Adrenal gland (tissue), 19 donors: Measurements from ENCODE around the gene ELP1. TPM values are rescaled to one million over a fixed set of nuclear protein-coding genes. Genes with fewer than 3 reads are reported as not detected.

Experiments used
- DNase-seq, 7 donors: peaks; one replicate each; pipeline ENCODE4 v3.0.0-alpha.2; 2019 to 2020
- H3K27ac ChIP-seq, 5 donors: fragments of 200-600 bp; sonication (generic) in 4 of 5; 1 replicate in 3 of 5; 2 replicates in 2 of 5; pipeline versions ENCODE4 v1.5.1 to v1.8.0; 2016 to 2020; ENCODE audit warnings: mild to moderate bottlenecking in 1 of 5
- H3K27me3 ChIP-seq: fragments of 200-600 bp; 2 replicates; pipeline ENCODE4 v1.8.0; 2021
- H3K36me3 ChIP-seq, 2 donors: fragments of 200-600 bp; replicated peaks in 1 of 2; 1 replicate in 1 of 2; 2 replicates in 1 of 2; pipeline versions ENCODE4 v1.5.1 to v1.8.0; 2018 to 2022
- H3K4me1 ChIP-seq, 2 donors: fragments of 200-600 bp; replicated peaks in 1 of 2; 1 replicate in 1 of 2; 2 replicates in 1 of 2; pipeline versions ENCODE4 v1.5.1 to v1.8.0; 2018 to 2021
- H3K4me3 ChIP-seq, 4 donors: fragments of 200-600 bp; sonication (generic) in 3 of 4; one replicate each; pipeline ENCODE4 v1.5.1; 2016 to 2018
- H3K9me3 ChIP-seq, 3 donors: fragments of 200-600 bp; sonication (generic) in 1 of 3; replicated peaks in 1 of 3; 1 replicate in 2 of 3; 2 replicates in 1 of 3; pipeline versions ENCODE4 v1.5.1 to v1.8.0; 2016 to 2021
- CTCF ChIP-seq, 6 experiments: fragments of 450-650 bp in 4 of 6; fragments of 200-600 bp in 2 of 6; sonication (generic) in 1 of 6; IDR thresholded peaks; 1 replicate in 5 of 6; 2 replicates in 1 of 6; pipeline versions ENCODE4 v1.5.1 to v1.8.0; 2016 to 2021; ENCODE audit warnings: antibody characterized with exemption in 6 of 6, mild to moderate bottlenecking in 2 of 6, moderate library complexity in 1 of 6
- POLR2A ChIP-seq, 2 donors: fragments of 450-650 bp; IDR thresholded peaks; one replicate each; pipeline ENCODE4 v1.6.1; 2017; ENCODE audit warnings: antibody characterized with exemption in 2 of 2, mild to moderate bottlenecking in 2 of 2, moderate library complexity in 1 of 2
- WGBS, 4 donors: extraction: QIAGEN DNeasy Blood & Tissue Kit in 2 of 4; methylation state at CpG; one replicate each; pipeline versions ENCODE4 v1.1.5 to v1.1.7; 2013 to 2017; 5-methylcytosine and 5-hydroxymethylcytosine counted together
- intact Hi-C, 2 donors: fragments of 100-400 bp; cut with DNase I; formaldehyde crosslinking; loops; one replicate each; pipeline versions ENCODE4 v1.14.1 to v1.15.0; 2022 to 2023
- long read RNA-seq, 10 donors: library from polyadenylated mRNA in 3 of 10; unstranded in 2 of 10; stranded (forward) in 1 of 10; transcript quantifications; one replicate each; pipeline ENCODE4 v2.0.0 and lab custom pipeline, GENCODE V29; 2021 to 2026
- polyA plus RNA-seq, 3 donors: library from polyadenylated mRNA; stranded (reverse); fragments of 200-250 nt in 2 of 3; fragments of 350-450 nt in 1 of 3; fragmentation: Illumina TruSeq in 1 of 3; extraction: RNeasy Lipid Tissue Mini Kit (QIAGEN cat#74804) in 1 of 3; gene quantifications; one replicate each; pipeline ENCODE4 v1.2.3, GENCODE V29; 2013 to 2014
- total RNA-seq, 9 donors: library from RNA; depleted of rRNA in 4 of 9; stranded (reverse); fragments of >200 nt in 4 of 9; fragments of 120-200 nt in 1 of 9; fragmentation: NEBNext Ultra II Directional in 1 of 9; extraction: Animal tissue kit (Norgen Biotek cat#: 25700) in 1 of 9; gene quantifications; one replicate each; pipeline versions ENCODE4 v1.1.0 to v1.2.4, GENCODE V29; 2013 to 2023
- donor health status: healthy with polysubstance abuse.
- donor health status: Bipolar disorder and iron deficiency.
- donor health status: DM: yes; HTN: yes; CAD: no.
- donor health status: DM: no; HTN: no; CAD: no.
- donor health status: DM: no; HTN: no; CAD: no.
- donor health status: DM: yes; HTN: yes; CAD: no.

ELP1 gene
- total RNA-seq (100 to 1,000 TPM in 8 of 9 donors, 10 to 100 TPM in 1; 72.5 to 768 (median 158) TPM), polyA plus RNA-seq (100 to 1,000 TPM in 1 of 3 donors, 10 to 100 TPM in 2; 54.3 to 261 (median 63.5) TPM)
- long read RNA-seq, donor 1, full-length matches to known transcripts, result 2 of 177 reads
- long read RNA-seq, donor 1, partial matches to known transcripts, result 175 of 177 reads
- long read RNA-seq, donor 1, other reads (novel, unspliced or antisense), result 0 of 177 reads
- long read RNA-seq, donor 2, full-length matches to known transcripts, result 2 of 156 reads
- long read RNA-seq, donor 2, partial matches to known transcripts, result 30 of 156 reads
- long read RNA-seq, donor 2, other reads (novel, unspliced or antisense), result 124 of 156 reads
- long read RNA-seq, donor 3, full-length matches to known transcripts, result 3 of 75 reads
- long read RNA-seq, donor 3, partial matches to known transcripts, result 20 of 75 reads
- long read RNA-seq, donor 3, other reads (novel, unspliced or antisense), result 52 of 75 reads
- long read RNA-seq, donor 4, full-length matches to known transcripts, result 1 of 283 reads
- long read RNA-seq, donor 4, partial matches to known transcripts, result 11 of 283 reads
- long read RNA-seq, donor 4, other reads (novel, unspliced or antisense), result 271 of 283 reads
- long read RNA-seq, donor 5, full-length matches to known transcripts, result 6 of 787 reads
- long read RNA-seq, donor 5, partial matches to known transcripts, result 31 of 787 reads
- long read RNA-seq, donor 5, other reads (novel, unspliced or antisense), result 750 of 787 reads
- long read RNA-seq, donor 6, partial matches to known transcripts, result 4 of 128 reads
- long read RNA-seq, donor 6, other reads (novel, unspliced or antisense), result 124 of 128 reads
- long read RNA-seq, donor 7, partial matches to known transcripts, result 14 of 60 reads
- long read RNA-seq, donor 7, other reads (novel, unspliced or antisense), result 46 of 60 reads
- long read RNA-seq, donor 8, full-length matches to known transcripts, result 6 of 76 reads
- long read RNA-seq, donor 8, partial matches to known transcripts, result 12 of 76 reads
- long read RNA-seq, donor 8, other reads (novel, unspliced or antisense), result 58 of 76 reads
- long read RNA-seq, donor 9, full-length matches to known transcripts, result 3 of 232 reads
- long read RNA-seq, donor 9, partial matches to known transcripts, result 224 of 232 reads
- long read RNA-seq, donor 9, other reads (novel, unspliced or antisense), result 5 of 232 reads
- long read RNA-seq, donor 10, partial matches to known transcripts, result 0 of 9 reads
- long read RNA-seq, donor 10, other reads (novel, unspliced or antisense), result 9 of 9 reads

- Histone ChIP-seq H3K4me1 (peaks cover 9 to 33% of the 10 kb centered on the region in 2 donors), H3K4me3 (peak within 1 kb of the TSS; percentile 52 to 98 (median 92)), H3K27ac (peak within 1 kb of the TSS; percentile 49 to 98 (median 91)), H3K27me3 (no peaks in the 10 kb centered on the region), H3K36me3 (peaks cover 0 to 14% of the 10 kb centered on the region in 2 donors), H3K9me3 (no peaks in the 10 kb centered on the region)
- 0 to 3% (median 0%) methylated on average over 5 to 48 of the region's 48 CpGs for WGBS, 4 donors
- peak; percentile 72 to 74 for TF ChIP-seq POLR2A (IDR thresholded peaks at IDR 0.05)
- peak in 2 of 6 experiments; percentile 22 to 33 for TF ChIP-seq CTCF (IDR thresholded peaks at IDR 0.05)
- intact Hi-C loops, result loop anchor here in 1 of 2 donors (10.0 kb wide), 1 partner anchor 191 kb away; no protein-coding TSS in a partner anchor
- DNase-seq, result peak; percentile 92 to 97 (median 95)
These were observed at the start of gene ELP1 for GRCh38 chr9:108933718-108934322. TSS of gene ELP1 (minus strand) at chr9:108934124. CDS start at chr9:108931146, 2,978 bp downstream.

GRCh38 chr9:108980893-108981292 lies 47.0 kb upstream of the ELP1 start:
- Histone ChIP-seq H3K36me3 (peaks cover 0 to 64% of the 10 kb centered on the region in 2 donors), H3K27me3 (no peaks in the 10 kb centered on the region), H3K27ac (no peak overlapping the region), H3K9me3 (no peaks in the 10 kb centered on the region), H3K4me3 (no peak overlapping the region), H3K4me1 (peaks cover 0 to 14% of the 10 kb centered on the region in 2 donors)
- DNase-seq, result no peak
- intact Hi-C loops, result no loop called here
- WGBS, 4 donors, result 82 to 87% (median 84%) methylated on average over 2 of the region's 2 CpGs
- TF ChIP-seq POLR2A (IDR thresholded peaks at IDR 0.05) (no peak), CTCF (IDR thresholded peaks at IDR 0.05) (no peak)

- DNase-seq, result no peak
- Histone ChIP-seq H3K4me1 (peaks cover 10 to 31% of the 10 kb centered on the region in 2 donors), H3K4me3 (no peak overlapping the region), H3K36me3 (peaks cover 0 to 58% of the 10 kb centered on the region in 2 donors), H3K27ac (peak overlapping the region in 1 of 5 donors; percentile 9), H3K27me3 (no peaks in the 10 kb centered on the region), H3K9me3 (no peaks in the 10 kb centered on the region)
- intact Hi-C loops, result no loop called here
- WGBS, 4 donors, result 4 to 40% (median 32%) methylated on average over 1 of the region's 1 CpG
- no peak for TF ChIP-seq POLR2A (IDR thresholded peaks at IDR 0.05)
These were observed 44.3 kb upstream of the ELP1 start for GRCh38 chr9:108978205-108978604.

GRCh38 chr9:108973895-108974294 lies 40.0 kb upstream of the ELP1 start:
- intact Hi-C loops, result no loop called here
- H3K9me3 ChIP-seq, result no peaks in the 10 kb centered on the region
- H3K27ac ChIP-seq, result peak overlapping the region; percentile 26 to 67 (median 59)
- TF ChIP-seq POLR2A (IDR thresholded peaks at IDR 0.05), result no peak
- no peak for TF ChIP-seq CTCF (IDR thresholded peaks at IDR 0.05)
- WGBS, 4 donors, result 15 to 32% (median 23%) methylated on average over 5 of the region's 5 CpGs
- H3K27me3 ChIP-seq, result no peaks in the 10 kb centered on the region
- peaks cover 26 to 44% of the 10 kb centered on the region in 2 donors for H3K4me1 ChIP-seq
- H3K36me3 ChIP-seq, result peaks cover 0 to 55% of the 10 kb centered on the region in 2 donors
- peak; percentile 31 to 61 (median 39) for DNase-seq
- H3K4me3 ChIP-seq, result no peak overlapping the region
